SK-N-SH treated with all-trans-retinoic acid at 6 μM for 48 hours (cell line): ENCODE measurements around the gene FBN3.

Experiments
- ARNTL ChIP-seq: fragments of 450-650 bp; formaldehyde crosslinking; IDR thresholded peaks from 2 replicates; pipeline ENCODE4 v1.5.0; 2020; ENCODE audit warnings: low read depth, mild to moderate bottlenecking, moderate library complexity, borderline replicate concordance
- BACH2 ChIP-seq: fragments of 250-450 bp; sonication (Bioruptor Pico); IDR thresholded peaks from 2 replicates; pipeline ENCODE4 v1.9.0; 2021; ENCODE audit warnings: mild to moderate bottlenecking, borderline replicate concordance
- ESRRG ChIP-seq: fragments of 250-450 bp; sonication (Bioruptor Pico); IDR thresholded peaks from 2 replicates; pipeline ENCODE4 v1.6.1; 2021; ENCODE audit warnings: mild to moderate bottlenecking
- RARB ChIP-seq: fragments of 250-450 bp; sonication (Bioruptor Pico); IDR thresholded peaks from 2 replicates; pipeline ENCODE4 v1.8.0; 2021; ENCODE audit warnings: mild to moderate bottlenecking, moderate library complexity
- SNAI2 ChIP-seq: fragments of 250-450 bp; sonication (Bioruptor Pico); IDR thresholded peaks from 2 replicates; pipeline ENCODE4 v1.5.0; 2020; ENCODE audit warnings: mild to moderate bottlenecking, moderate library complexity
- ZFP3 ChIP-seq: fragments of 250-450 bp; sonication (Bioruptor Pico); IDR thresholded peaks from 2 replicates; pipeline ENCODE4 v1.5.0; 2020; ENCODE audit warnings: mild to moderate bottlenecking, moderate library complexity
- ZNF565 ChIP-seq: fragments of 450-650 bp; formaldehyde crosslinking; conservative IDR thresholded peaks from 2 replicates; pipeline ENCODE4 v1.5.0; 2020; ENCODE audit warnings: low read depth, mild to moderate bottlenecking, moderate library complexity
- TF ChIP-seq, protein P1 (sequence below): fragments of 250-450 bp; sonication (Bioruptor Pico); IDR thresholded peaks from 2 replicates; pipeline ENCODE4 v1.5.1; 2020; ENCODE audit warnings: low read depth, mild to moderate bottlenecking, moderate library complexity
- TF ChIP-seq, protein P2 (sequence below): fragments of 250-450 bp; sonication (Bioruptor Pico); IDR thresholded peaks from 2 replicates; pipeline ENCODE4 v1.8.0; 2020; ENCODE audit warnings: mild to moderate bottlenecking, moderate library complexity, borderline replicate concordance

- TF ChIP-seq, protein P1, sequence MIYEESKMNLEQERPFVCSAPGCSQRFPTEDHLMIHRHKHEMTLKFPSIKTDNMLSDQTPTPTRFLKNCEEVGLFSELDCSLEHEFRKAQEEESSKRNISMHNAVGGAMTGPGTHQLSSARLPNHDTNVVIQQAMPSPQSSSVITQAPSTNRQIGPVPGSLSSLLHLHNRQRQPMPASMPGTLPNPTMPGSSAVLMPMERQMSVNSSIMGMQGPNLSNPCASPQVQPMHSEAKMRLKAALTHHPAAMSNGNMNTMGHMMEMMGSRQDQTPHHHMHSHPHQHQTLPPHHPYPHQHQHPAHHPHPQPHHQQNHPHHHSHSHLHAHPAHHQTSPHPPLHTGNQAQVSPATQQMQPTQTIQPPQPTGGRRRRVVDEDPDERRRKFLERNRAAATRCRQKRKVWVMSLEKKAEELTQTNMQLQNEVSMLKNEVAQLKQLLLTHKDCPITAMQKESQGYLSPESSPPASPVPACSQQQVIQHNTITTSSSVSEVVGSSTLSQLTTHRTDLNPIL (CRISPR knock-in tag), result no peak
- TF ChIP-seq RARB (CRISPR knock-in tag) (no peak), ARNTL (no peak), ESRRG (CRISPR knock-in tag) (no peak), BACH2 (CRISPR knock-in tag) (no peak), ZFP3 (CRISPR knock-in tag) (no peak), SNAI2 (no peak), ZNF565 (CRISPR knock-in tag) (no peak)
- TF ChIP-seq, protein P2, sequence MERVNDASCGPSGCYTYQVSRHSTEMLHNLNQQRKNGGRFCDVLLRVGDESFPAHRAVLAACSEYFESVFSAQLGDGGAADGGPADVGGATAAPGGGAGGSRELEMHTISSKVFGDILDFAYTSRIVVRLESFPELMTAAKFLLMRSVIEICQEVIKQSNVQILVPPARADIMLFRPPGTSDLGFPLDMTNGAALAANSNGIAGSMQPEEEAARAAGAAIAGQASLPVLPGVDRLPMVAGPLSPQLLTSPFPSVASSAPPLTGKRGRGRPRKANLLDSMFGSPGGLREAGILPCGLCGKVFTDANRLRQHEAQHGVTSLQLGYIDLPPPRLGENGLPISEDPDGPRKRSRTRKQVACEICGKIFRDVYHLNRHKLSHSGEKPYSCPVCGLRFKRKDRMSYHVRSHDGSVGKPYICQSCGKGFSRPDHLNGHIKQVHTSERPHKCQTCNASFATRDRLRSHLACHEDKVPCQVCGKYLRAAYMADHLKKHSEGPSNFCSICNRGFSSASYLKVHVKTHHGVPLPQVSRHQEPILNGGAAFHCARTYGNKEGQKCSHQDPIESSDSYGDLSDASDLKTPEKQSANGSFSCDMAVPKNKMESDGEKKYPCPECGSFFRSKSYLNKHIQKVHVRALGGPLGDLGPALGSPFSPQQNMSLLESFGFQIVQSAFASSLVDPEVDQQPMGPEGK, result no peak
Observed at GRCh38 chr19:8054169-8054568, 95.2 kb downstream of the FBN3 start.
